ENCODE data around the gene CACNB1. TPM values are rescaled to one million over a fixed set of nuclear protein-coding genes. Genes with fewer than 3 reads are reported as not detected.
"Not testable (repeated sequence)": the region's sequence is repeated elsewhere in the genome, so short reads cannot be mapped to it uniquely, and the experiment has no call there.

The CACNB1 gene
- total RNA-seq, 1 donor from 2014 or later = 77.1 TPM

DNA sequence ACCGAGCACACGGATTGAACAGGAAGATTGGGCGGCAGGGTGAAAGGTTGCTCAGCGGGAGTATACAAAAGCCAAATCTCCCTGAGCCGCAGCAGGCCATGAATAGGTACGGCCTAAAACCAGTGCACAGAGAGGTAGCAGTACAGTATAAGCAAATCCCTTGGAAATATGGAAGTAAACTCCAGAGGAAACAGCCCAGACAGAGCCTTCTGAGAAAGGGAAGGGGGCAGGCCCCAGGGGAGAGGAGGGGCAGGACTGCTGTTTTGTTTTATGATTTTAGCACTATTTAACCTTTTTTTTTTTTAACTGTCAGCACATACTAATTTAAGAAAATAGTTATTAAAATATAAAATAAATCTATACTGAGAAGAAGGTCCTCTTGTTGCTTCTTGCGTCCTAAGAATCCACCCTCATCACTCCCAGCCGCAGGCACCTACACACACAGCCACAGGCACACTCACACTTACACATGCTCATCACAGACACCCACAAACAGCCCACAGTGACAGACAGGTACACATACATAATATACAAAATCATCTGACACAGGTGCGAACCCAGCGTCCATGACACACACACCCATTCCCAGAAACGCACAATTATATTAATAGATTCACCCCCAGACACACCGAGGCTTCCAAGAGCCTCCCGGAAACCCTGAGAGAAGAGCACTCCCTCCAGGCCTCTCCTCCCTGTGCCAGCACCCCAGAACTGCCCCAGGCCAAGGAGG lies 58.9 kb downstream of the CACNB1 start:
- Mint-ChIP-seq H3K4me3 (ENCODE audit: unreplicated experiment) (no peak overlapping the region), H3K36me3 (ENCODE audit: unreplicated experiment) (no peaks in the 10 kb centered on the region), H3K9me3 (ENCODE audit: unreplicated experiment) (peaks cover 2% of the 10 kb centered on the region), H3K27ac (ENCODE audit: unreplicated experiment) (no peak overlapping the region), H3K27me3 (ENCODE audit: unreplicated experiment) (peaks cover 3% of the 10 kb centered on the region), H3K4me1 (ENCODE audit: low read depth, unreplicated experiment) (peaks cover 2% of the 10 kb centered on the region)
- DNase-seq = no peak
- no peak for TF ChIP-seq CTCF (IDR thresholded peaks at IDR 0.05; ENCODE audit: partially characterized antibody, unreplicated experiment)

DNA sequence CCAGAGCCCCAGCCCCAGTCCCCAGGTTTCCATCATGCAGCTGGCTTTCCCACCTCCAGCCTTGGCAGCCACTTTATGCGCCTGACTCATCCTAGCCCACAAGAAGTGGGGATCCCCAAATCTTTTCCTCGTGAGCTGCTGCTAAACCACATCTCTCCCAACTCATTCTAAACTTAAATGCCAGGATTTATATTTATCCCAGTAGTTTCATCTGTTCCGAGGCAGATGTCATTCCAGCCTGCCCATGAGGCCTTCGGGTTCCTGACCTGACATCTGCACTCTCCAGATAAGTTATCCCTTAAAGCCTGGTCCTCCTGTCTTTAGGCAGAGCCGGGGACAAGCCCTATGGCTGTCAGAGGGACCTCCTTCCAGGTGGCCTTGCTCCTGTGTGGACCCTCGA lies 62.6 kb downstream of the CACNB1 start:
- TF ChIP-seq CTCF (IDR thresholded peaks at IDR 0.05; ENCODE audit: partially characterized antibody, unreplicated experiment) = no peak
- Mint-ChIP-seq H3K4me3 (ENCODE audit: unreplicated experiment) (no peak overlapping the region), H3K27me3 (ENCODE audit: unreplicated experiment) (peaks cover 8% of the 10 kb centered on the region), H3K36me3 (ENCODE audit: unreplicated experiment) (no peaks in the 10 kb centered on the region), H3K27ac (ENCODE audit: unreplicated experiment) (no peak overlapping the region), H3K4me1 (ENCODE audit: low read depth, unreplicated experiment) (peaks cover 2% of the 10 kb centered on the region), H3K9me3 (ENCODE audit: unreplicated experiment) (peaks cover 2% of the 10 kb centered on the region)
- no peak for DNase-seq

DNA sequence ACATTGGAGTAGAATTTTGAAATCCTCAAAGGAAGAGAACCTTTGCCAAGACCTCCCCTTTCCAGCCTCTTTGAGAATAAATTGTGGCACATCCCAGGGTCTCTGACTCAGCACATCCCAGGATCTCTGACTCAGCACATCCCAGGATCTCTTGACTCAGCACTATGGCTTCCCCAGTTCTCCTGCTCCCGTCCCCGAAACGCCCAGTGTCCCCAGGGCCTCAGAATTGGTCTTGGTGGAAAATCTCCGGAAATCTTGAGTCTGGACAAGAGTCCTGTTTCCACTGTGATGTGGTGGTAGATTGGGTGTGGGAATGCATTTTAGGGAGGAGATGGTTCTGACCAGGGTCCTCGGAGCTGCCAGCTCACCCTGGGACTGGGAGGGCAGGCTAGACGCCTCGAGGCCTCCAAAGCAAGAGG lies 65.3 kb downstream of the CACNB1 start:
- Mint-ChIP-seq H3K4me1 (ENCODE audit: low read depth, unreplicated experiment) (no peaks in the 10 kb centered on the region), H3K9me3 (ENCODE audit: unreplicated experiment) (peaks cover 2% of the 10 kb centered on the region), H3K36me3 (ENCODE audit: unreplicated experiment) (no peaks in the 10 kb centered on the region), H3K4me3 (ENCODE audit: unreplicated experiment) (no peak overlapping the region), H3K27me3 (ENCODE audit: unreplicated experiment) (peaks cover 8% of the 10 kb centered on the region), H3K27ac (ENCODE audit: unreplicated experiment) (no peak overlapping the region)
- no peak for DNase-seq
- no peak for TF ChIP-seq CTCF (IDR thresholded peaks at IDR 0.05; ENCODE audit: partially characterized antibody, unreplicated experiment)

DNA sequence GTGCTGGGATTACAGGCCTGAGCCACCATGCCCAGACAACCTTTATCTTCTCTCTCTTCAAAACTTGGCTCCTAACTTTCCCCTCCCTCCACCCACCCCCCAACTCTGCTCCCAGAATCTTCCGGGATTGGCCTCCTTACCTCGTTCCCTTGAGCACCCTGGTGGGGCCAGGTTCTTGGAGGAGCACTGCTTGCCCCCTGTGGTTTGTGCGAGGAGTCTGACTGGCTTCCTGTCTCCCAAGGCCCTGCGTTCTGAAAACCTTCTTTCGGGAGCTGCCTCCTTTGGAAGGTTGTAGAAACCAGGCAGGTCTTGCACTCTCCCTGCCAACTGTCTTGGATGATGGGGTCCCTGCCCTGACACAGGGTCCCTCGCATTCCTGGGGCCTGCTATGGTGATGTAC lies 65.9 kb downstream of the CACNB1 start:
- no peak for TF ChIP-seq CTCF (IDR thresholded peaks at IDR 0.05; ENCODE audit: partially characterized antibody, unreplicated experiment)
- no peaks in the 10 kb centered on the region for H3K4me1 Mint-ChIP-seq (ENCODE audit: low read depth, unreplicated experiment)
- H3K9me3 Mint-ChIP-seq (ENCODE audit: unreplicated experiment) = peaks cover under 1% of the 10 kb centered on the region
- no peaks in the 10 kb centered on the region for H3K36me3 Mint-ChIP-seq (ENCODE audit: unreplicated experiment)
- H3K27ac Mint-ChIP-seq (ENCODE audit: unreplicated experiment) = no peak overlapping the region
- H3K27me3 Mint-ChIP-seq (ENCODE audit: unreplicated experiment) = peaks cover 8% of the 10 kb centered on the region
- H3K4me3 Mint-ChIP-seq (ENCODE audit: unreplicated experiment) = no peak overlapping the region
- no peak for DNase-seq

DNA sequence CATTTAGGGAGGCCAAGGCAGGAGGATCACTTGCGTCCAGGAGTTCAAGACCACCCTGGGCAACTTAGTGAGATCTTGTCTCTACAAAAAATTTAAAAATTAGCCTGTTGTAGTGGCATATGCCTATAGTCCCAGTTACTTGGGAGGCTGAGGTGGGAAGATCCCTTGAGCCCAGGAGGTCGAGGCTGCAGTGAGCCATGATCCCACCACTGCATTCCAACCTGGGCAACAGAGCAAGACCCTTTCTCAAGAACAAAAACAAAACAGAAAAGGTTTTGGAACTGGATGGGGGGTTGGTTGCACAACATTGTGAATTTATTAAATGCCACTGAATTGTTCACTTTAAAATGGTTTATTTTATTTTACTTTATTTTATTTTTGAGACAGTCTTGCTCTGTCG lies 67.3 kb downstream of the CACNB1 start:
- Mint-ChIP-seq H3K4me3 (ENCODE audit: unreplicated experiment) (no peak overlapping the region), H3K27ac (ENCODE audit: unreplicated experiment) (no peak overlapping the region), H3K36me3 (ENCODE audit: unreplicated experiment) (no peaks in the 10 kb centered on the region), H3K9me3 (ENCODE audit: unreplicated experiment) (no peaks in the 10 kb centered on the region), H3K4me1 (ENCODE audit: low read depth, unreplicated experiment) (no peaks in the 10 kb centered on the region), H3K27me3 (ENCODE audit: unreplicated experiment) (peaks cover 8% of the 10 kb centered on the region)
- no peak for DNase-seq
- no peak for TF ChIP-seq CTCF (IDR thresholded peaks at IDR 0.05; ENCODE audit: partially characterized antibody, unreplicated experiment)

GRCh38 chr17:39129544-39129943 lies 67.9 kb downstream of the CACNB1 start:
- not testable (repeated sequence) for DNase-seq; H3K4me1 Mint-ChIP-seq (ENCODE audit: low read depth, unreplicated experiment); H3K36me3 Mint-ChIP-seq (ENCODE audit: unreplicated experiment); H3K27me3 Mint-ChIP-seq (ENCODE audit: unreplicated experiment); H3K27ac Mint-ChIP-seq (ENCODE audit: unreplicated experiment); H3K4me3 Mint-ChIP-seq (ENCODE audit: unreplicated experiment); H3K9me3 Mint-ChIP-seq (ENCODE audit: unreplicated experiment)
